OCI-LY1 (cell line): ENCODE measurements around the gene DYDC1.

Experiments used
- H2AFZ ChIP-seq: fragments of 200-600 bp; sonication (generic), shearing (Covaris generic); 2 replicates; pipeline ENCODE4 v1.6.0; 2014; ENCODE audit warnings: antibody characterized with exemption, mild to moderate bottlenecking, low read length
- H3F3A ChIP-seq: fragments of 200-600 bp; sonication (generic), shearing (Covaris generic); 2 replicates; pipeline ENCODE4 v1.6.0; 2014; ENCODE audit warnings: mild to moderate bottlenecking, antibody characterized with exemption, low read length, moderate library complexity; ENCODE audit not compliant: insufficient read depth
- H3K27ac ChIP-seq: fragments of 200-600 bp; sonication (generic); 2 replicates; pipeline ENCODE4 v1.5.1; 2014; ENCODE audit warnings: low read length, mixed run types, mild to moderate bottlenecking, low read depth; ENCODE audit not compliant: poor library complexity, severe bottlenecking
- H3K27me3 ChIP-seq: fragments of 200-600 bp; sonication (generic); 2 replicates; pipeline ENCODE4 v1.6.0; 2014; ENCODE audit warnings: antibody characterized with exemption, mild to moderate bottlenecking, low read length, moderate library complexity; ENCODE audit not compliant: insufficient read depth
- H3K36me3 ChIP-seq: fragments of 200-600 bp; sonication (generic); 2 replicates; pipeline ENCODE4 v1.6.1; 2014; ENCODE audit warnings: mild to moderate bottlenecking, antibody characterized with exemption, low read length, moderate library complexity, mixed read lengths; ENCODE audit not compliant: insufficient read depth
- H3K4me1 ChIP-seq: fragments of 200-600 bp; sonication (generic); 2 replicates; pipeline ENCODE4 v1.5.1; 2014; ENCODE audit warnings: mild to moderate bottlenecking, low read length, moderate library complexity; ENCODE audit not compliant: insufficient read depth, severe bottlenecking
- H3K4me2 ChIP-seq: fragments of 200-600 bp; sonication (generic), shearing (Covaris generic); 2 replicates; pipeline ENCODE4 v1.6.1; 2014; ENCODE audit warnings: low read length
- H3K4me3 ChIP-seq: fragments of 200-600 bp; sonication (generic); 2 replicates; pipeline ENCODE4 v1.5.1; 2014; ENCODE audit warnings: low read length, low read depth, mild to moderate bottlenecking, mixed read lengths; ENCODE audit not compliant: poor library complexity, severe bottlenecking
- H3K79me2 ChIP-seq: fragments of 200-600 bp; shearing (Covaris generic); 2 replicates; pipeline ENCODE4 v1.6.1; 2016; ENCODE audit warnings: mixed run types, low read length, mixed read lengths; ENCODE audit not compliant: insufficient read depth
- H3K9ac ChIP-seq: fragments of 200-600 bp; sonication (generic), shearing (Covaris generic); 2 replicates; pipeline ENCODE4 v1.6.1; 2014; ENCODE audit warnings: mild to moderate bottlenecking, low read length, mixed read lengths
- H3K9me2 ChIP-seq: fragments of 200-600 bp; sonication (generic), shearing (Covaris generic); 2 replicates; pipeline ENCODE4 v1.6.1; 2014; ENCODE audit warnings: low read depth, mild to moderate bottlenecking, low read length, mixed read lengths
- H3K9me3 ChIP-seq: fragments of 200-600 bp; shearing (Covaris generic); 2 replicates; pipeline ENCODE4 v1.6.1; 2014; ENCODE audit warnings: low read length, mixed read lengths
- H4K20me1 ChIP-seq: fragments of 200-600 bp; sonication (generic), shearing (Covaris generic); 2 replicates; pipeline ENCODE4 v1.6.0; 2016; ENCODE audit warnings: mild to moderate bottlenecking, low read length; ENCODE audit not compliant: insufficient read depth
- CTCF ChIP-seq: fragments of 200-600 bp; sonication (generic), shearing (Covaris generic); IDR thresholded peaks from 2 replicates; pipeline ENCODE4 v1.5.1; 2017; ENCODE audit warnings: mild to moderate bottlenecking, antibody characterized with exemption, low read length, moderate library complexity, mixed read lengths
- EZH2 ChIP-seq: fragments of 200-600 bp; sonication (generic), shearing (Covaris generic); IDR thresholded peaks from 2 replicates; pipeline ENCODE4 v1.8.0; 2017; ENCODE audit warnings: borderline replicate concordance, mixed run types, mild to moderate bottlenecking, antibody characterized with exemption, low read length, moderate library complexity, mixed read lengths

The DYDC1 gene

GRCh38 chr10:80292607-80293239 is 63.8 kb downstream of the DYDC1 start:
- Histone ChIP-seq H2AFZ (no peak overlapping the region), H3K27me3 (no peaks in the 10 kb centered on the region; the same call in 1 of the 2 replicates), H3F3A (no peaks in the 10 kb centered on the region), H3K27ac (no peak overlapping the region), H3K36me3 (no peaks in the 10 kb centered on the region), H3K79me2 (no peaks in the 10 kb centered on the region), H3K9me2 (no peaks in the 10 kb centered on the region), H3K4me1 (no peaks in the 10 kb centered on the region), H3K4me3 (no peak overlapping the region), H3K9ac (no peak overlapping the region), H4K20me1 (no peaks in the 10 kb centered on the region), H3K4me2 (no peak overlapping the region), H3K9me3 (no peaks in the 10 kb centered on the region)
- no peak for TF ChIP-seq CTCF
- TF ChIP-seq EZH2, result no peak

- no peaks in the 10 kb centered on the region for H3K9me3 ChIP-seq
- TF ChIP-seq EZH2 (no peak), CTCF (no peak)
- H3K27ac ChIP-seq, result no peak overlapping the region
- no peaks in the 10 kb centered on the region for H3K36me3 ChIP-seq
- H3K27me3 ChIP-seq, result 0 out of 2 replicates have a peak, but pooled peaks cover 3% of the 10 kb centered on the region
- H4K20me1 ChIP-seq, result no peaks in the 10 kb centered on the region
- no peak overlapping the region for H3K9ac ChIP-seq
- H3K9me2 ChIP-seq, result no peaks in the 10 kb centered on the region
- H3K79me2 ChIP-seq, result no peaks in the 10 kb centered on the region
- no peaks in the 10 kb centered on the region for H3K4me1 ChIP-seq
- no peaks in the 10 kb centered on the region for H3F3A ChIP-seq
- no peak overlapping the region for H3K4me3 ChIP-seq
- no peak overlapping the region for H3K4me2 ChIP-seq
- no peak overlapping the region for H2AFZ ChIP-seq
These were observed 65.9 kb downstream of the DYDC1 start for GRCh38 chr10:80290474-80291220.

GRCh38 chr10:80289451-80290287 is 66.9 kb downstream of the DYDC1 start, which contains the start of gene MAT1A:
Gene MAT1A, minus strand, starts transcription at chr10:80289658. Its CDS starts 235 bp downstream, at chr10:80289423.
- H3K27me3 ChIP-seq, result 0 out of 2 replicates have a peak, but pooled peaks cover 3% of the 10 kb centered on the region
- H3K79me2 ChIP-seq, result no peaks in the 10 kb centered on the region
- no peaks in the 10 kb centered on the region for H3K9me2 ChIP-seq
- H2AFZ ChIP-seq, result no peak within 1 kb of the TSS
- H3K4me1 ChIP-seq, result no peaks in the 10 kb centered on the region
- no peak within 1 kb of the TSS for H3K9ac ChIP-seq
- H3F3A ChIP-seq, result no peaks in the 10 kb centered on the region
- H3K27ac ChIP-seq, result no peak within 1 kb of the TSS
- H3K9me3 ChIP-seq, result no peaks in the 10 kb centered on the region
- TF ChIP-seq CTCF, result no peak
- TF ChIP-seq EZH2, result no peak
- no peak within 1 kb of the TSS for H3K4me2 ChIP-seq
- no peaks in the 10 kb centered on the region for H4K20me1 ChIP-seq
- H3K4me3 ChIP-seq, result no peak within 1 kb of the TSS
- no peaks in the 10 kb centered on the region for H3K36me3 ChIP-seq
